Endothelial cell (in vitro differentiated cells): Measurements from ENCODE around the gene CDC42BPG. TPM values are rescaled to one million over a fixed set of nuclear protein-coding genes. Genes with fewer than 3 reads are reported as not detected.

ENCODE experiments used
- DNase-seq: peaks from one replicate; pipeline ENCODE4 v3.0.0; 2021; ENCODE audit warnings: low spot score
- H3K27ac Mint-ChIP-seq: one replicate; pipeline ENCODE4 v1.8.0; 2021; ENCODE audit warnings: mixed read lengths, inconsistent platforms; ENCODE audit not compliant: unreplicated experiment
- H3K27me3 Mint-ChIP-seq: one replicate; pipeline ENCODE4 v1.8.0; 2021; ENCODE audit warnings: mild to moderate bottlenecking, moderate library complexity, mixed read lengths, inconsistent platforms; ENCODE audit not compliant: unreplicated experiment
- H3K36me3 Mint-ChIP-seq: one replicate; pipeline ENCODE4 v1.8.0; 2021; ENCODE audit warnings: mild to moderate bottlenecking, low read depth, mixed read lengths, inconsistent platforms; ENCODE audit not compliant: unreplicated experiment
- H3K4me1 Mint-ChIP-seq: one replicate; pipeline ENCODE4 v1.8.0; 2021; ENCODE audit warnings: mild to moderate bottlenecking, mixed read lengths, inconsistent platforms; ENCODE audit not compliant: unreplicated experiment
- H3K4me3 Mint-ChIP-seq: one replicate; pipeline ENCODE4 v1.8.0; 2021; ENCODE audit warnings: mild to moderate bottlenecking, mixed read lengths, inconsistent platforms; ENCODE audit not compliant: unreplicated experiment
- H3K9me3 Mint-ChIP-seq: one replicate; pipeline ENCODE4 v1.8.0; 2021; ENCODE audit warnings: mixed read lengths, inconsistent platforms; ENCODE audit not compliant: unreplicated experiment
- CTCF ChIP-seq: fragments of 200-600 bp; sonication (generic); IDR thresholded peaks from one replicate; pipeline ENCODE4 v1.5.0; 2021; ENCODE audit warnings: antibody characterized with exemption; ENCODE audit not compliant: unreplicated experiment
- total RNA-seq: library from RNA; stranded (reverse); fragmentation: NEBNext Ultra II Directional; extraction: Animal tissue kit (Norgen Biotek cat#: 25700); gene quantifications from one replicate; pipeline ENCODE4 v1.2.1, GENCODE V29; 2021; ENCODE audit not compliant: unreplicated experiment

Gene CDC42BPG
- total RNA-seq, 1 donor from 2014 or later: 4.1 TPM

- H3K36me3 Mint-ChIP-seq: peaks cover 3% of the 10 kb centered on the region
- H3K9me3 Mint-ChIP-seq: no peaks in the 10 kb centered on the region
- H3K4me1 Mint-ChIP-seq: peaks cover 2% of the 10 kb centered on the region
- H3K4me3 Mint-ChIP-seq: no peak overlapping the region
- no peak for TF ChIP-seq CTCF
- DNase-seq: no peak
- H3K27ac Mint-ChIP-seq: no peak overlapping the region
- H3K27me3 Mint-ChIP-seq: peaks cover 2% of the 10 kb centered on the region
These were observed 6.5 kb downstream of the CDC42BPG start for GRCh38 chr11:64837887-64838351.

- H3K27me3 Mint-ChIP-seq: peaks cover 8% of the 10 kb centered on the region
- H3K9me3 Mint-ChIP-seq: no peaks in the 10 kb centered on the region
- TF ChIP-seq CTCF: no peak
- no peak overlapping the region for H3K27ac Mint-ChIP-seq
- H3K4me3 Mint-ChIP-seq: no peak overlapping the region
- DNase-seq: no peak
- H3K4me1 Mint-ChIP-seq: peaks cover 2% of the 10 kb centered on the region
- peaks cover 8% of the 10 kb centered on the region for H3K36me3 Mint-ChIP-seq
These were observed 7.9 kb downstream of the CDC42BPG start for GRCh38 chr11:64836448-64837072.

- no peak for DNase-seq
- peaks cover 8% of the 10 kb centered on the region for H3K36me3 Mint-ChIP-seq
- no peak for TF ChIP-seq CTCF
- H3K27ac Mint-ChIP-seq: no peak overlapping the region
- H3K27me3 Mint-ChIP-seq: peaks cover 9% of the 10 kb centered on the region
- H3K4me3 Mint-ChIP-seq: no peak overlapping the region
- H3K4me1 Mint-ChIP-seq: peaks cover 2% of the 10 kb centered on the region
- H3K9me3 Mint-ChIP-seq: no peaks in the 10 kb centered on the region
These were observed 8.6 kb downstream of the CDC42BPG start for GRCh38 chr11:64835616-64836447.

- peaks cover 2% of the 10 kb centered on the region for H3K4me1 Mint-ChIP-seq
- peaks cover 9% of the 10 kb centered on the region for H3K27me3 Mint-ChIP-seq
- TF ChIP-seq CTCF: no peak
These were observed 9.5 kb downstream of the CDC42BPG start for GRCh38 chr11:64834723-64835615.

More at GRCh38 chr11:64834723-64835615, 9.5 kb downstream of the CDC42BPG start:
- no peaks in the 10 kb centered on the region for H3K9me3 Mint-ChIP-seq
- H3K27ac Mint-ChIP-seq: no peak overlapping the region
- H3K4me3 Mint-ChIP-seq: no peak overlapping the region
- no peak for DNase-seq
- H3K36me3 Mint-ChIP-seq: peaks cover 8% of the 10 kb centered on the region
